Cardiac fibroblast (primary cell): Measurements from ENCODE around the gene NFKBIA.

ENCODE experiments used
- DNase-seq, 2 donors: peaks; one replicate each; pipeline versions ENCODE4 v3.0.0 to v3.0.0-alpha.2; 2010; ENCODE audit warnings: low read depth in 2 of 2
- H3K4me3 ChIP-seq, 2 donors: replicated peaks in 1 of 2; 1 replicate in 1 of 2; 2 replicates in 1 of 2; pipeline ENCODE4 v1.5.1; 2011; ENCODE audit warnings: low read depth in 2 of 2, low read length in 2 of 2, mild to moderate bottlenecking in 2 of 2, moderate library complexity in 1 of 2
- CTCF ChIP-seq: IDR thresholded peaks from one replicate; pipeline ENCODE4 v1.5.1; 2011; ENCODE audit warnings: low read depth, mild to moderate bottlenecking, low read length, inconsistent platforms

NFKBIA gene

DNA sequence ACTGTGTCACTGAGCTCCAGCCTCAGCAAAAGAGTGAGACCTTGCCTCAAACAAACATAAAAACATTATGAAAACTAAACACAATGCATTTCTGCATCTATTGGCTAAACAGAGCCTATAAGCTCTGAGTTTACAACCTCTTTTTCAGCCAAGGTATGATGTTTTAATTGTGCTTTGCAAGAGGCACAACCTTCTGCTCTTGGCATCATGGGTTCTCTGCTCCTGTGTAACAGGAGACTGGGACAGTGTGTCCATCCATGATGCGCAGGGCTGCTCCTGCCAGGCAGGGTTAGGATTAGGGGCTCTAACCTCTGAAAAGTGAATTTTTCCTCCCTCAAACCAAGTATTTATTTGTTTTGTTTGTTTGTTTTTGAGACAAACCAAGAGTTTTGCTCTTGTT is 5.0 kb upstream of the NFKBIA start:
- TF ChIP-seq CTCF, result no peak
- no peak for DNase-seq
- H3K4me3 ChIP-seq, result no peak overlapping the region

- TF ChIP-seq CTCF, result no peak
- DNase-seq, result no peak
- no peak overlapping the region for H3K4me3 ChIP-seq
Measured at GRCh38 chr14:35408026-35408425, 3.5 kb upstream of the NFKBIA start.

- TF ChIP-seq CTCF, result no peak
- DNase-seq, result no peak
- no peak overlapping the region for H3K4me3 ChIP-seq
Measured at GRCh38 chr14:35407306-35407630, 2.7 kb upstream of the NFKBIA start.

DNA sequence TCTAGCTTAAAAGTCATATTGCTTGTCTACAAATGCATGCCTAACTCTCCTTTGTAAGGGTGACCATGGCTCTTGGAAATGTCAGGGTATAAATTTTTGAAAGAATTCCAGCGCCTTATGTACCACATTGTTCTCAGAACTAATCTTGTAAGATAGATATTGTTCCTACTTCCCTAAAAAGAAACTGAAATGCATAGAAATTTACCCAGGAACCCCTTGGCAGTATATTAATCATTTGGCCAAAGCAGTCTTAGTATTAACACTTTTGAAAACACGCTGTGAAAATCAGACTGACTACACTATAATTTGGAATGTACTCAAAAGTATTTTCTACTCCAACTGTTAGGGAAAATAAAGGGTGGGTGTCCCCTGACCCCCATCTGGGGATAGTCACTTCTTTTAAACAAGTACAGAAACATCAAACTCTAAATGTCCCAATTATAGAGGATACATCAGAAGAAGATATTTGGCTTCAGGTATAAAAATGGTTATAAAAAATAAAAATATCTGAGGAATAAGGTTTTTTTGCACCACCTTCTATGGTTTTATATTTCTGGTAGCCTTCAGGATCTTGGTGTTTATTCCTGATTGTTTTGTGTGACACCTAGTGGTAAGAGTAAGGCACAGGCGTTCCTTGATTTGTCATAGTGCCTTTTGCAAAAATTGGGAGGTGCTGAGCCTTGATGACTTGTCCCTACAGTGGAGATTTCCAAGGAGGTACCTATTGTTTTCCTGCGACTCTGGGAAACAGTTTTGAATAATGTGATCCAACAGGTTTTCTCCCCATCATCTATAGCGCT is 2.2 kb upstream of the NFKBIA start:
- H3K4me3 ChIP-seq, result no peak overlapping the region
- TF ChIP-seq CTCF, result peak; percentile 85
- DNase-seq, result peak; percentile 80 to 85

DNA sequence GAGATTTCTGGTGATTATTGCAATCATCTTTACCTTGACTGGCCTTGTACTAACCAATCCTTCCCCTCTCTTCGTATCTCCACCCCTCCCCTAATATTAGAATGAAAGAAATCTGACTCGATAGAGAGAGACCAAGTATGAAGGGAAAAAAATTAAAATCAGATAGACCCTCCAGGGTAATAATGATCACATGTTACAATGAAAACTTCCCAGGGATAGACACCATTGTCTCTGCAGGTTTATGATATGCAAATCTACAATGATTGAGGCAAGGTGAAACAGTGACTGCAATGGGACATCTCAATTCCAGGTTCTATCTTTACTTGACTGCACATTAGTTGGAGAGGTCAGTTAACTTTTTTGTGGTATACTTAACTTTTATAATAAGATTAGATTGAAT is 1.5 kb upstream of the NFKBIA start:
- TF ChIP-seq CTCF, result no peak
- no peak overlapping the region for H3K4me3 ChIP-seq
- DNase-seq, result no peak

GRCh38 chr14:35405304-35405996 is 901 bp upstream of the NFKBIA start:
- peak overlapping the region; percentile 47 to 92 for H3K4me3 ChIP-seq
- DNase-seq, result peak in 1 of 2 donors; percentile 38
- TF ChIP-seq CTCF, result no peak
